ENCODE measurements around the gene TAOK1.
"Not testable (repeated sequence)": the region's sequence is repeated elsewhere in the genome, so short reads cannot be mapped to it uniquely, and the experiment has no call there.

The TAOK1 gene

GRCh38 chr17:29389982-29390850, at the start of gene TAOK1:
Gene TAOK1, plus strand, starts transcription at chr17:29390363. Its CDS starts 61,186 bp downstream, at chr17:29451549.
- Histone ChIP-seq H3K4me1 (ENCODE audit: insufficient read depth, low read length) (no peaks in the 10 kb centered on the region), H3K9ac (ENCODE audit: low read depth, low read length) (peak within 1 kb of the TSS; percentile 55), H3K36me3 (ENCODE audit: insufficient read depth, low read length) (no peaks in the 10 kb centered on the region; the same call in 1 of the 2 replicates), H3K9me3 (ENCODE audit: control insufficient read depth, insufficient read depth, low read length) (no peaks in the 10 kb centered on the region)

- H3K9me3 ChIP-seq (ENCODE audit: control insufficient read depth, insufficient read depth, low read length) = no peaks in the 10 kb centered on the region
- H3K36me3 ChIP-seq (ENCODE audit: insufficient read depth, low read length) = no peaks in the 10 kb centered on the region
- H3K4me1 ChIP-seq (ENCODE audit: insufficient read depth, low read length) = no peaks in the 10 kb centered on the region
- no peak overlapping the region for H3K9ac ChIP-seq (ENCODE audit: low read depth, low read length)
These were observed 48.4 kb upstream of the TAOK1 start for GRCh38 chr17:29341726-29342125.

- Histone ChIP-seq H3K36me3 (ENCODE audit: insufficient read depth, low read length) (no peaks in the 10 kb centered on the region), H3K4me1 (ENCODE audit: insufficient read depth, low read length) (no peaks in the 10 kb centered on the region)
These were observed 47.9 kb upstream of the TAOK1 start for GRCh38 chr17:29342158-29342765.

GRCh38 chr17:29344201-29344856, 45.8 kb upstream of the TAOK1 start:
- Histone ChIP-seq H3K9me3 (ENCODE audit: control insufficient read depth, insufficient read depth, low read length) (no peaks in the 10 kb centered on the region), H3K36me3 (ENCODE audit: insufficient read depth, low read length) (no peaks in the 10 kb centered on the region), H3K9ac (ENCODE audit: low read depth, low read length) (no peak overlapping the region), H3K4me1 (ENCODE audit: insufficient read depth, low read length) (no peaks in the 10 kb centered on the region)

More at GRCh38 chr17:29342158-29342765, 47.9 kb upstream of the TAOK1 start:
- no peak overlapping the region for H3K9ac ChIP-seq (ENCODE audit: low read depth, low read length)
- H3K9me3 ChIP-seq (ENCODE audit: control insufficient read depth, insufficient read depth, low read length) = no peaks in the 10 kb centered on the region

- H3K4me1 ChIP-seq (ENCODE audit: insufficient read depth, low read length) = no peaks in the 10 kb centered on the region
- H3K9me3 ChIP-seq (ENCODE audit: control insufficient read depth, insufficient read depth, low read length) = no peaks in the 10 kb centered on the region
- no peaks in the 10 kb centered on the region for H3K36me3 ChIP-seq (ENCODE audit: insufficient read depth, low read length)
- no peak overlapping the region for H3K9ac ChIP-seq (ENCODE audit: low read depth, low read length)
These were observed 45.1 kb upstream of the TAOK1 start for GRCh38 chr17:29345066-29345465.

GRCh38 chr17:29345470-29345869, 44.7 kb upstream of the TAOK1 start:
- H3K4me1 ChIP-seq (ENCODE audit: insufficient read depth, low read length); H3K9me3 ChIP-seq (ENCODE audit: control insufficient read depth, insufficient read depth, low read length); H3K9ac ChIP-seq (ENCODE audit: low read depth, low read length); H3K36me3 ChIP-seq (ENCODE audit: insufficient read depth, low read length): not testable (repeated sequence)

- Histone ChIP-seq H3K9me3 (ENCODE audit: control insufficient read depth, insufficient read depth, low read length) (no peaks in the 10 kb centered on the region), H3K4me1 (ENCODE audit: insufficient read depth, low read length) (no peaks in the 10 kb centered on the region), H3K9ac (ENCODE audit: low read depth, low read length) (no peak overlapping the region), H3K36me3 (ENCODE audit: insufficient read depth, low read length) (no peaks in the 10 kb centered on the region)
These were observed 43.7 kb upstream of the TAOK1 start for GRCh38 chr17:29346462-29346861.

GRCh38 chr17:29347831-29348629, 42.1 kb upstream of the TAOK1 start:
- H3K4me1 ChIP-seq (ENCODE audit: insufficient read depth, low read length) = no peaks in the 10 kb centered on the region
- no peak overlapping the region for H3K9ac ChIP-seq (ENCODE audit: low read depth, low read length)
- H3K36me3 ChIP-seq (ENCODE audit: insufficient read depth, low read length) = no peaks in the 10 kb centered on the region
- no peaks in the 10 kb centered on the region for H3K9me3 ChIP-seq (ENCODE audit: control insufficient read depth, insufficient read depth, low read length)

GRCh38 chr17:29349409-29349808, 40.8 kb upstream of the TAOK1 start:
- H3K9me3 ChIP-seq (ENCODE audit: control insufficient read depth, insufficient read depth, low read length) = no peaks in the 10 kb centered on the region
- H3K36me3 ChIP-seq (ENCODE audit: insufficient read depth, low read length) = no peaks in the 10 kb centered on the region
- no peak overlapping the region for H3K9ac ChIP-seq (ENCODE audit: low read depth, low read length)
- H3K4me1 ChIP-seq (ENCODE audit: insufficient read depth, low read length) = no peaks in the 10 kb centered on the region

- Histone ChIP-seq H3K4me1 (ENCODE audit: insufficient read depth, low read length) (no peaks in the 10 kb centered on the region), H3K36me3 (ENCODE audit: insufficient read depth, low read length) (no peaks in the 10 kb centered on the region), H3K9ac (ENCODE audit: low read depth, low read length) (no peak overlapping the region), H3K9me3 (ENCODE audit: control insufficient read depth, insufficient read depth, low read length) (no peaks in the 10 kb centered on the region)
These were observed 38.0 kb upstream of the TAOK1 start for GRCh38 chr17:29352146-29352545.

- Histone ChIP-seq H3K9me3 (ENCODE audit: control insufficient read depth, insufficient read depth, low read length) (no peaks in the 10 kb centered on the region), H3K36me3 (ENCODE audit: insufficient read depth, low read length) (no peaks in the 10 kb centered on the region), H3K4me1 (ENCODE audit: insufficient read depth, low read length) (no peaks in the 10 kb centered on the region), H3K9ac (ENCODE audit: low read depth, low read length) (no peak overlapping the region)
These were observed 32.9 kb upstream of the TAOK1 start for GRCh38 chr17:29357232-29357631.

- Histone ChIP-seq H3K9me3 (ENCODE audit: control insufficient read depth, insufficient read depth, low read length) (no peaks in the 10 kb centered on the region), H3K9ac (ENCODE audit: low read depth, low read length) (no peak overlapping the region), H3K36me3 (ENCODE audit: insufficient read depth, low read length) (no peaks in the 10 kb centered on the region), H3K4me1 (ENCODE audit: insufficient read depth, low read length) (no peaks in the 10 kb centered on the region)
These were observed 32.3 kb upstream of the TAOK1 start for GRCh38 chr17:29357821-29358232.

GRCh38 chr17:29358416-29358815, 31.7 kb upstream of the TAOK1 start:
- Histone ChIP-seq H3K4me1 (ENCODE audit: insufficient read depth, low read length) (no peaks in the 10 kb centered on the region), H3K9ac (ENCODE audit: low read depth, low read length) (no peak overlapping the region), H3K9me3 (ENCODE audit: control insufficient read depth, insufficient read depth, low read length) (no peaks in the 10 kb centered on the region), H3K36me3 (ENCODE audit: insufficient read depth, low read length) (no peaks in the 10 kb centered on the region)

GRCh38 chr17:29359777-29360176, 30.4 kb upstream of the TAOK1 start:
- Histone ChIP-seq H3K9ac (ENCODE audit: low read depth, low read length) (no peak overlapping the region), H3K36me3 (ENCODE audit: insufficient read depth, low read length) (no peaks in the 10 kb centered on the region)

More at GRCh38 chr17:29359777-29360176, 30.4 kb upstream of the TAOK1 start:
- Histone ChIP-seq H3K4me1 (ENCODE audit: insufficient read depth, low read length) (no peaks in the 10 kb centered on the region), H3K9me3 (ENCODE audit: control insufficient read depth, insufficient read depth, low read length) (no peaks in the 10 kb centered on the region)

Measured in ES-I3 (cell line).